HPDE6-E6E7 (cell line): ENCODE data around the gene CHID1.

ENCODE experiments used
- DNase-seq: peaks from one replicate; pipeline ENCODE4 v3.0.0; 2011; ENCODE audit warnings: missing footprints; ENCODE audit errors: extremely low spot score

The CHID1 gene

DNA sequence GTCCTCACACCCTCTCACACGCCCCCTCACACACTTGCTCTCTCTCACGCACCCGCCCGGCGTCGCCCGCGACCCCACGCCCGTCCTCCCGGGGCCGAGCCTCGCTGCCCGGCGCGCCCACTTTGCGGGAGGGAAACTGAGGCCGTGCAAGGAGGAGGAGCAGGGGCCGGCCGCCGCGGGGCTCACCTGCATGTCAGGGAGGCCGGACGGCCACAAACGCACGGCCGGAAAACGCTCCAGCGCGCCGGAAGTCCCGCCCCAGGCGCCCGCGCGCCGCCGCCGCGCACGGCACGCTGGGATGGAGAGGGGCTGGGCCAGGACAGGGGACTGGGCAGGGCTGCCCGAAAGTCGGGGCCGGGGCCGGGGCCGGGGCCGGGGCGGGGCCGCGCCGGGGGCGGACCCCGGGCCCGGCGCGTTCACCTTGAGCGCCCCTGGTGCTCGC lies at the start of gene CHID1:
CHID1 (minus strand) TSS at position 222 of the 442 bp plus-strand sequence. CDS start 5,994 bp downstream, outside the sequence.
- peak; percentile 90 for DNase-seq

DNA sequence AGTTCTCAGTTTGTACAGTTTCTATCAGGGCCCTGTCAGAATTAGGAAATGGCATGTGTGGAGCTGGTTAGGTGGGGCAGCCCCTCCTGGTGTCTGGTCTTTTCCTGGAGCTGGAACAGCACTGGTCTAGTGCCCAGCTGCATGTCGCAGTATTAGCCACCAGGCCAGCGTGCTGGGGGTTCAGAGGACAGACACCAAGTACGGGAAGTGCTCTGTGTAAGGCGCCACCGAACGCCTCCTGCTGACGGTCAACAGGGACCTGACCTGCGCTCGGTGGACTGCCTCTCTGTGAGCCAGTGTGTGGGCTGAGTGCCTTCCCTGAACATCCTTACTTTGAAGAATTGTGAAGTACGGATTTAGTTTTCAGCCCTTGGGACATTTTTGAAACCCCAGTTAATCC lies 49.0 kb upstream of the CHID1 start:
- no peak for DNase-seq

DNA sequence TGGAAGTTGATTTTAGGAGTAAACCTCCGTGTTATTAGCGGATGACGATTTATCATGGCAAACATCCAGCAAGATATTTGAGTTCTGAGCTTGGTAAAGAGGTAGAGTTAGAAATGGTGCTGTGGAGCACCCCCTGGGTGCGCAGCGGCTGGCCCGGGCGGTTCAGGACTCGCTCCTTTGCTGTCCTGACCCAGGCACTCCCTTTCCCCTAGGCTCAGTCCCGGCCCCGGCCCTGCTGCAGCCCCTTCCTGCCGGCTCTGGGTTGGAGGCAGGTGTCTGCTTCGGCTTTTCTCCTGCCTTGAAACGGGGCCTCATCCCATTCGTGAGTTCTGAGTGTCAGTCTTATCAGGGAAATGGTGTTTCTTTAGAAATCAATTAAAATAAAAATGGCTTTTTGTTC lies 48.4 kb upstream of the CHID1 start:
- DNase-seq, result no peak

DNA sequence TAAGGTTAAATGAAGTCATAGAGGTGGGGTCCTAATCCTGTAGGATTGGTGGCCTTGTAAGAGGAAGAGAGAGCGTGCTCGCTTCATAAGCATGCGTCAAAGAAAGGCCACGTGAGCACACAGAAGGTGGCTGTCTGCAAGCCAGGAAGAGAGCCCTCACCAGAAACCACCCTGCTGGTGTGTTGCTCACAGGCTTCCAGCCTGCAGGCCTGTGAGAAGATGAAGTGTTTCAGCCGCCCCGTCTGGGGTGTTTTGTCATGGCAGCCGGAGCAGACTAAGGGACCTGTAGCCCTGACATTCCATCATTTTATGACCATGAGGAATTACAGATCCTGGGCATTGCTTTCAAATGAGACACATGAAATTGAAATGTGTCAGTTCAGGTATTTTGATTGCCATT lies 47.5 kb upstream of the CHID1 start:
- no peak for DNase-seq

DNA sequence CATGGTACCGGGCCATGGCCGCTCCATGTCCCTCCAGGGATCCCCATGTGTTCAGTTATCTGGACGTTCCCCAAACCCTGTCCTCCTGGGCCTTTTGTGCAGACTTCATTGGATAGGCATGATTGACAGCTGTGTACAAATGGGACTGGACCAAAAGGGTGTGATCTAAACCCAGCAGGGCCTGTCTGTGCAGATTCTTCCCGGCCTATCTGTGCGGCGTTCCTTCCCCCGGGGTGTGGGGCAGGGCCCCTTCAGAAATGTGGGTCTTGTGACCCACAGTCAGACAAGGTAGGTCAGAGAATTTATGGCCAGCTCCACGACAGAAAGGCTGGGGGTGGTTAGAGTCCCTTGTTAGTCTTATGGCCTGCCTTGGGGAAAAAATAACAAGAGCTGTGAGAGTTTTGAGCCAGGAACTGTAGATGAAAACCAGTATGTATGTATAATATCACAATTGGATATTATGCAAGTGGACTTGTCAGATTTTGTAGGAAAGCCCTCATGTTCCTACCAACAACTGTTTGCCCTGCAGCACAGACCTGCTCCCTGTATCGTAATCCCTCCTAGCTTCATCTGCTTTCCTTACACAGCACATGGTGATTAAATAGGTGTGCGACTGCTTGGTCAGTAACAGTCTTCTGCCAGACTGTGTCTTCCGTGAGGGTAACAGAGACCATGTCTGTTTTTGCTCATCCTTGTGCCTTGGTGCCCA lies 46.8 kb upstream of the CHID1 start:
- DNase-seq, result no peak

DNA sequence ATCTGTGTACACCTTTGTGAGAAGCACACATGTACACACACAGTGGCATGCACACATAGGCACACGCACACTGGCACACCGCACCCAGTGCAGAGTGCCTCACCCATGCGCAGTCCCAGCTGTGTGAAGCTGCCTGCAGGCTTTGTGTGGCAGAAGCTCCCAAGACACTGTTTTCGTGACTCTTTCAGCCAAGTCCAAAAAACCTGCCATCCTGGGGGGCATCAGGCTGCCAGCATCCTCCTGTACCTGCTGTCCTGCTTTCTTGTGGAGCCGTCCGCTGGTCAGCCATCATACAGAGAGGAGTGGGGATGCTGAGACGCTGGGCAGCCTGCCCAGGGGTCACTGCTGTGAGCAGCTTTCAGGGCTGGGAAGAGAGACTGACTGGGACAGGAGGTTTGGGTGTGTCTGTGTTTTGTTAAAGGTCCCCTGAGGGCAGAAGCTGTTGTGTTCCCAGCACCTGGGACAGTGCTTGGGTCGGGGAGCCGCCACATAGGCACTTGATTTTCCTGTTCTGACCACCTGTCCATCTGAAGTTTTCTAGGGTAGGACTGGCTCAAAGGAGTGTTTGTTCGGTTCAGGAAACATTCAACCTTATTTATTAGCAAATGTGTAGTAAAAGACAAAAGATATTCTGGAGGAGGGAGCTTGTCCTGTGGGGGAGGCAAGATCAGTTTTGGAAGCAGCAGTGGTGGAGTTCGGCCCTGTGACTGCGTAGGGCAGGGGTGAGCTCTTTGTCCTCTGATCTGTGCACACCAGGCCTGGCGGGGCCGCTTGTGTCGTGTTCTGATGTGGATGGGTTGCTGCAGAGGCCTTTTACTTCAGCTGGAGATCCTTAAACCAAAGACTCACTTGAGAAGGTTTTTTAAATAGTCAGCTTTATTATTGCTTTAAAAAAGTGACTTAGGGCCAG lies 44.8 kb upstream of the CHID1 start:
- no peak for DNase-seq

DNA sequence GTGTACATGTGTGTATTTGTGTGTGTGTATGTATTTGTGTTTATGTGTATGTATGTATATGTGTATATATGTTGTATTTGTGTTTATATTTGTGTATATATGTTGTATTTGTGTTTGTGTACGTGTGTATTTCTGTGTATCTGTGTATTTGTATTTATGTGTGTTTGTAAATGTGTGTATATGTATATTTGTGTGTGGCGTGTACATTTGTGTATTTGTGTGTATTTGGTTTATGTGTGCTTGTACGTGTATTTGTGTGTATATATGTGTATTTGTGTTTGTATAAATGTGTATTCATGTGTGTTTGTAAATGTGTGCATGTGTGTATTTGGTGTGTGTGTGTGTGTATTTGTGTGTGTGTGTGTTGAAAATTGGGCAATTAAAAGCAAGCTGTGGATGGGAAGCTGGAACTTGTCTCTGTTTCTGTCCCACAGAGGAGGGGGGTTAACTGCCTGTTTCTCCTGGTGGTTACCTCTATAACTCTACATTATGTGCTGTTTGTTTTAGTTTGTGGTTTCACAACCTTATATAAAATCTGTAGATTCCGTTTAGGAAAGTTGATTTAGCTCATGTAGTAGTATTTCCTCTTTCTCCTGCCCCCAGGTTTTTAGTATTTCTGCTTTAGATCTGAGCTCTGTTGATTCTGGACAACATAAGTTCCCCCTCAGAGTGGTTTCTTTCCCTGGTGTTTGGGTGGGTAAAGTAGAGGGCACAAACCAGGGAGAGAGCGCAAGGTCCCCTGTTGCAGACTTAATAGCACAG lies 44.0 kb upstream of the CHID1 start:
- DNase-seq, result no peak

DNA sequence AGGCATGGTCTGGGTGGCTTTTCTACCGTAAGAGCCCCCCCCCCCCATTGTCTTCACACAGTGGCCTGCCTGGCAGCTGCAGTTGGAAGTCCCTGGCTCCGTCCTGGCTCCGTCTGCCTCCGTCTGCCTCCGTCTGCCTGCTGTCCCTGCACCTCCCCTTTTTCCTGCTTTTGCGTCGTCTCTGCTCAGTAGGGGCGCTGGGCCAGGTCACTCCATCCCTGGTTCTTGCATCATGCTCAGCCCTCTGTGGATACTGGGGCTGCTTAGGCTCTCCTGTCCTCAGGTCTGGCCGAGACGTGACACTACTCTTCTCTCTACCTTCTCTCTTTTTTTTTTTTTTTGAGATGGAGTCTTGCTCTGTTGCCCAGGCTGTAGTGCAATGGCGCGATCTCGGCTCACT lies 42.9 kb upstream of the CHID1 start:
- DNase-seq, result no peak

DNA sequence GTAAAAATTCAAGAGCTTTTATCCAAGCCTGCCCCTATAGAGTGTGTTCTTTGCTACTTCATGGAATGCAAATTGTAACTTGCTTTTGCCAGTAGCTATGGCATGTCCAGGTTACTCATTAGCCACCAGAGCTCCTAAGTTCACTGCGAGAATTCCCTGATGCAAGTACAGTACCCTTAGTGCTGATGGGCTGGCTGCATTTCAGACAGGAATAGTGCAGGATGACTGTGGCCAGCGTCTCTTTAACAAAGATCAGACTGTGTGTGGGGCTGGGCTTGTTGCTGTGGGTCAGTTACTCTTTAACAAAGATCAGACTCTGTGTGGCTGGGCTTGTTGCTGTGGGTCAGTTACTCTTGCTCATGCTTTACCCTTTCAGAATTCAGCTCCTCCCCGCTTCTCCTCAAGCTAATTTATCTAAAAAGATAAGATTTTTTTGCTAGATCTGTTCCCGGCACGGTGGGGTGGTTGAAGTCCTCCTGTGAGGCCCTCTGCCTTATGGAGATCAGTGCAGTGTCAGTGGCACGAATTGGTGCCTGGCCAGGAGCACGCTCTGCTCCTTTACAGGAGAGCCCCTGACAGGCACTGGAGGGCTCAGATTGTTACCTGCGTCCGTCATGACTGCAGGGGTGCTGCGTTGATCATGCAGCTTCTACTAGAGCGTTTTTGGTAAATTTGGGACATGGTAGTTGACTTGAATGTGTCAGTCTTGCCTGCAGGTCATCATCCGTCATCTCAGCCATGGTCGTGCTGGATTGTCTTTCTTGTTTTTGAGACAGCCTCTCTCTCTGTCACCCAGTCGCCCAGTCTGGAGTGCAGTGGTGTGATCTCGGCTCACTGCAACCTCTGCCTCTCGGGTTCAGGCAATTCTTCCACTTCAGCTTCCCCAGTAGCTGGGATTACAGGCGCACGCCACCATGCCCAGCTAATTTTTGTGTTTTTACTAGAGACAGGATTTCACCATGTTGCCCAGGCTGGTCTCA lies 42.1 kb upstream of the CHID1 start:
- no peak for DNase-seq

DNA sequence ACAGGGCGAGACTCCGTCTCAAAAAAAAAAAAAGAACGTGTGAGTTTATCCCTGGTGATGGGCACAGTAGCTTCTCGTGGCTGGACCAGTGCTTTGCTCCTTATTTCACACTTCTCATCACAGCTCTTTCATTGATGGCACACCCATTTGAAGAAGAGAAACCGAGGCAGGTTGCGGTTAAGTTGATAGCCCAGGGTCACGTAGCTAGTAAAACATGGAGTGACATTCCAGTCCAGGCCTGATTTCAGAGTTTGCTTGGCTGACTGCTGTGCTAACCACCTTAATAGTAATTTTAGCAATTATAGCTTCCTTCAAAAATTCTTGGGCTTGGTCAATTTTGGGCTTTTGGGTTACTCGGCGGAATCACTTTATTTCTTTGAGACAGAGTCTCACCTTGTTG lies 40.9 kb upstream of the CHID1 start:
- no peak for DNase-seq

DNA sequence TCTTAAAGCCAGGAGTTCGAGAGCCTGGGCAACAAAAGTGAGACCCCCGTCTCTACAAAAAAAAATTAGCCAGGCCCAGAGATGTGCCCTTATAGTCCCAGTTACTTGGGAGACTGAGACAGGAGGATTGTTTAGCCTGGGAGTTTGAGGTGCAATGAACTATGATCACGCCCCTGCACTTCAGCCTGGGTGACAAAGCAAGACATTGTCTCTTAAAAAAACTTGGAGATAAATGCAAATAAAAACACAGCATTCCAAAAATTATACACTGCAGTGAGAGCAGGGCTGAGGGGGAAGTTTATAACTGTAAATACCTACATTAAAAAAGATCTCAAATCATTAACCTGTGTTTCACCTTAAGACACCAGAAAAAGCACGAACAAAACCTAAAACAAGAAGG lies 37.1 kb upstream of the CHID1 start:
- no peak for DNase-seq

DNA sequence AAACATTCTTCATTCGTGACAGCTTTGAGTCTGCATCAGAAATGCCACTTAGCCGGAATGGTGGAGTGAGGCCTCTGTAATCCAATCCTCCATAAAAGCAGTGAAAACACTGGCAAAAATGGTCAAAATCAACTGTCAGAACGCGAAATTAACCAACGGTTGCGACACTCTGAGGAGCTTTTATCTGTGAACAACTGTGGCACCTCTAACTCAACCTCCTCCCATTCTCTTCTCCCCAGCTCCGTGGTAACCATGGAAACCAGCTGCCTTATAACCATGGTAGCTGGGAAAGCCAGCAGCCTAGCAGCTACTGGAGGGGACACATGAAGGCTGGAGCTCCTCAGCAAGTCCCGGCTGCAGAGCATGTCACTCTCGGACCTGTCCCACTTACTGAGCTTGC lies 35.4 kb upstream of the CHID1 start:
- DNase-seq, result no peak

DNA sequence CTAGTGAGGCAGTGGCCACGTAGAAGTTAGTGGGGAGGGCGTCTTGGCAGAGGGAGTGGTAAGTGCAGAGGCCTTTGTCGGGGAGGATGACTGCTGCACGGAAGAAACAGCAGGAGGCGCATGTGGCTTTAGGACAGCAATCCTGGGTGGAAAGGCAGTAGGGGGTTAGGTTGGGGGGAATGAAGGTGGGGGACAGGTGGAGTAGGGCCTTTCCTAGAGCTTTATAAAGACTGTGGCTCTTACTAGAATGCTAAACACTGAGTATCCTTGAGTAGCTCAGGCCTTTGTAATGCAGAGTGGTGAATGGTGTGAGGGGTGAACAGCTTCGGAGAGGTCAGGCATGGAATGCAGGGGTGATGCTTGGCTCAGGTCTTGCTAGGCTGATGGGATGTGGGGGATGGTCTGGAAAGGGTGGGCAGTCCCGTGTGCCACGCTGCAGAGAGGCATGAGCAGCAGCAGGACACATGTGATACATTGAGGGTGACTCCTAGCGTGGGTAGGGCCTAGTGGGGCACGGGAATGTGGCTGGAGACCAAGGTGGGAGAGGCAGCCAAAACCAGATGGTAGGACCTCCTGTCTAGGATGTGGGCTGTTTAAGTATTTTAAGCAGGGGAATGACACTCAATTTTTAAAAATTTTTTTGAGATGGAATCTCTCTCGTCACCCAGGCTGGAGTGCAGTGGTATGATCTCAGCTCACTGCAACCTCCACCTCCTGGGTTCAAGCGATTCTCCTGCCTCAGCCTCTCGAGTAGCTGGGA lies 34.3 kb upstream of the CHID1 start:
- DNase-seq, result no peak

DNA sequence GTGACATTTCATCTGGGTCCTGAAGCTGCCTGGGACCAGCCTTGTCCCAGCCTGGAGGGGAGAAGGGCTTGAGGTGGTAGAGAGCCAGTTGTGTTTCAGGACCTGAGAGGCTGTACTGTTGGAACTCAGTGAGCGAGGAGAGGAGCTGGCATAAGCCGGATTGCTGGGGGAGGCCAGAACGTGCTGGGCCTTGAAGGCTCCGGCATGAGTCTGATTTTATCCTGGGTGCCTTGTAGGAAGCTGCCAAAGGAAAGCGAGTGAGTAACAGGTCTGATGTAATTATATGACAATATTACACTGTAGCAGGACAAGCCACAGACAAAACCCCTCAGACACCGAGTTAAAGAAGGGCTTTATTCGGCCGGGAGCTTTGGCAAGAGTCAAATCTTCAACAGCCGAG lies 32.2 kb upstream of the CHID1 start:
- no peak for DNase-seq

DNA sequence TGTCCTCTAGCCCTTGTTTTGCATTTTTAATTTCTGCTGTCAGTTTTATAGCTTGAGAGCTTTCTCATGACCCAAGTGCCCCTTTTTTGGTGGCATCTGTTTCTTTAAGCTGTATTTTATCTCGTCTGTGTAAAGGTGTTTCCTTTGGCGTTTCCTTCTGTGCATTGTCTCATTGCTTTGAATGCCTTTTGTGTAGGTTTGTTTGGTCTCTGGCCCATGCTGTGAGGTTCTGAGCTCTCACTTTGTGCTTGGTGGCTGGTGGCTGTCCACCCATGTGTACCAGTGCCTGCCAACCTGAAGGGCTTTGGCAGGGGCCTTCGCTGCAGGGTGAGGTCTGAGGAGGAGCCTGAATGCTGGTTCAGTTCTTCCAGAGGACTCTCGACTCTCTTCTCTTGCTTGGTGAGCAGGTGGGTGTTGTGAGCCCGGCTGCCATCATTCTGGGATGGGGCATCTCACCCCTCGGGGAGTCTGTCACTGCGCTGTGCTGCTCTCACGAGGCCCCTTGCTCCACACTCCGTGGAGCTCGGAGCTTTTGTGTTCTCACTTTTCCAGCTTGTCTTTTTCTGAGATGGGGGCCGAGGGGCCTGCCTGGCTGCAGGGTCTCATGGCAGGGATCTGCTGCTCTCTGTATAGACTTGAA lies 30.0 kb upstream of the CHID1 start:
- DNase-seq, result no peak

DNA sequence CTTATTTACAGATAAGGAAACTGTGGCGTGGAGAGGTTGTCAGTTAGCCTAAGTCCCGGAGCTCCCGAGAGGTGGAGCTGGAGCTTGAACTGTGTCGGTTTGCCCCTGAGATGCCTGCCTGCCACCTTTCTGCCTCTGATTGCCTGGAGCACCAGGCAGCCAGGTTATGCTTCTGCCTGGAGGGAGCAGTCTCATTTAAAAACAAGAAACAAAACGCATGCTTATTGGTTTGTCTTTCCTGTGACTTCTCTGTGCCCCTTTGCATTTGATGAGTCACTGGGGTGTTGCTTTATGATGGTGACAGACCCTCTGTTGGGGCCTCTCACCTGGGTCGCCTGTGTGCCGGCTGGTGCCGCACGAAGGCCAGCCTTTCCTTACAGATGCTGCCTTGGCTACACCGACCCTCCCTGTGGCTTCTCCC lies 27.2 kb upstream of the CHID1 start:
- no peak for DNase-seq

DNA sequence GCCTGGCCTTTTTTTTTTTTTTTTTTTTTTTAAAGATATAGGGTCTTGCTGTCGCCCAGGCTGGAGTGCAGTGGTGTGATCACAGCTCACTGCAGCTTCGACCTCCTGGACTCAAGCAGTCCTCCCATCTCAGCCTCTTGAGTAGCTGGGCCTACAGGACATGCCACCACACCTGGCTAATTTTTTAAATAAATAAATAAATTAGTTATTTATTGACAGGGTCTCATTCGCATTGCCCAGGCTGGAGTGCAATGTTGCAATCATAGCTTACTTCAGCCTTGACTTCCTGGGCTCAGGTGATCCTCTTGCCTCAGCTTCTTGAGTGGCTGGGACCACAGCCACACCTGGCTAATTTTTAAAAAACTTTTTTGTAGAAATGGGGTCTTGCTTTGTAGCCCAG lies 25.6 kb upstream of the CHID1 start:
- no peak for DNase-seq

DNA sequence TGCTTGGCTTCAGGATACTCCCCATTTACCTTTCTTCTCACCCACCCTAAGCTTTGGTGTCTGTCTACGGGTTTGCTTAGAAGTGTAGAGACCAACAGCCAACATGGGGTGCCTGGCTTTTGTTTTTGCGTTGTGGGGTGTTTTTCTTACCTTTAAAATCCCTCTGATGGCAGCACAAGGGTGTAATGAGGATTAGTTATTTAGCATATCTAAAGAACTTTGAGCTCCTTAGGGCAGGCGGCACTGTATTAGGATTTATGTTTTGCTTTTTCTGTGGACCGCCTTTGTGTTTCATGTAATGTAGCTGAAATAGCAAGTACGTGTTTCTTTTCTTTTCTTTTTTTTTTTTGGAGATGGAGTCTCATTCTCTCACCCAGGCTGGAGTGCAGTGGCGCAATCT lies 23.9 kb upstream of the CHID1 start:
- no peak for DNase-seq

DNA sequence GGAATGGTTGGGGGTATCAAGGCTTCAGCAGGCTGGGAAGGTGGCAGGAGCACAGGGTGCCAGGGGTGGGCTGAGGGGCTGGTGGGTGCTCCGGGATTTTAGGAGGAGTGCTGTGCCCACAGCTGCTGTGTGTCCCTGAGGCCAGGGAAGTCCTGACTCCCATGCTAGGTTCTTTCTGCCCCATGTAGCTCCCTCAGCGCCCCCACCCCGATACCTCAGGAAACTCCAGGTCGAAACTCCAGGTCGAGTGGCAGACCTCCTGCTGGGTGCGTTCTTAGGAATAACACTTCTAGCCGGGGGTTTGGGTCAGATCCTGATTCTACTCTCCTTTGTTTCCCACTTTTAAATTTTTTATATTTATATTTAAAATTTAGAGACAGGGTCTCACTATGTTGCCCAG lies 23.3 kb upstream of the CHID1 start:
- no peak for DNase-seq
